Measurements from ENCODE around the gene HJV. TPM values are rescaled to one million over a fixed set of nuclear protein-coding genes. Genes with fewer than 3 reads are reported as not detected.
A peak's percentile ranks its signal among the peaks of the same experiment; 100 is the strongest.
"Not testable (repeated sequence)": the region's sequence is repeated elsewhere in the genome, so short reads cannot be mapped to it uniquely, and the experiment has no call there.

HJV gene
- total RNA-seq, 1 experiment from 2014 or later: not detected

DNA sequence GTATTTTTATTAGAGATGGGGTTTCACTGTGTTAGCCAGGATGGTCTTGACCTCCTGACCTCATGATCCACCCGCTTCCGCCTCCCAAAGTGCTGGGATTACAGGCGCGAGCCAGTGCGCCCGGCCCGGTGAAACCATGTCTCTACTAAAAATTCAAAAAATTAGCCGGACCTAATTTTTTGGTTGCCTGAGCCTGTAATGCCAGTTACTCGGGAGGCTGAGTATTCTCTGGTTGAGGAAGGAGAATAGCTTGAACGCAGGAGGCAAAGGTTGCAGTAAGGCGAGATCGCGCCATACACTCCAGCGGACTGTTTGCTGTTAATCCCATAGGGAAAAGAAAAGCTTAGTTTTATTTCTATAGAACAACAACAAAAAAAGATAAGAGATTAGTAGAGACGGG is 29.9 kb upstream of the HJV start:
- Histone ChIP-seq H3K4me1 (ENCODE audit: insufficient read depth, low read length) (no peaks in the 10 kb centered on the region), H3K27ac (ENCODE audit: low read length) (peak overlapping the region; percentile 79), H3K9ac (ENCODE audit: low read length) (peak overlapping the region; percentile 1; the same call in 1 of the 2 replicates), H3K27me3 (ENCODE audit: low read length) (no peaks in the 10 kb centered on the region), H3F3A (ENCODE audit: low read length, unreplicated experiment) (no peaks in the 10 kb centered on the region), H3K9me3 (ENCODE audit: low read length) (no peaks in the 10 kb centered on the region), H4K20me1 (ENCODE audit: low read length) (no peaks in the 10 kb centered on the region), H2AFZ (ENCODE audit: low read length) (no peak overlapping the region), H3K79me2 (ENCODE audit: low read length) (no peaks in the 10 kb centered on the region), H3K36me3 (ENCODE audit: low read depth, low read length) (no peaks in the 10 kb centered on the region), H3K4me3 (ENCODE audit: low read length) (peak overlapping the region; percentile 33; the same call in 1 of the 2 replicates), H3K4me2 (ENCODE audit: low read length) (peak overlapping the region; percentile 60), H3K9me2 (replicated peaks; ENCODE audit: low read length) (no peaks in the 10 kb centered on the region)
- POLR2A ChIA-PET (ENCODE audit: unreplicated experiment): interaction anchor here (0.6 to 1.2 kb wide), 6 partner anchors 12 to 193 kb away, joined by 3 to 7 read pairs (median 5); no protein-coding TSS in a partner anchor
- intact Hi-C loops (cut with micrococcal nuclease): no loop called here
- ATAC-seq (no peak), DNase-seq (no peak)
- BruUV-seq (replicated peaks): no TSS peak
- no peak for TF ChIP-seq EZH2phosphoT487 (IDR thresholded peaks at IDR 0.05; ENCODE audit: borderline replicate concordance, low read length)
- TF ChIP-seq, protein P1, sequence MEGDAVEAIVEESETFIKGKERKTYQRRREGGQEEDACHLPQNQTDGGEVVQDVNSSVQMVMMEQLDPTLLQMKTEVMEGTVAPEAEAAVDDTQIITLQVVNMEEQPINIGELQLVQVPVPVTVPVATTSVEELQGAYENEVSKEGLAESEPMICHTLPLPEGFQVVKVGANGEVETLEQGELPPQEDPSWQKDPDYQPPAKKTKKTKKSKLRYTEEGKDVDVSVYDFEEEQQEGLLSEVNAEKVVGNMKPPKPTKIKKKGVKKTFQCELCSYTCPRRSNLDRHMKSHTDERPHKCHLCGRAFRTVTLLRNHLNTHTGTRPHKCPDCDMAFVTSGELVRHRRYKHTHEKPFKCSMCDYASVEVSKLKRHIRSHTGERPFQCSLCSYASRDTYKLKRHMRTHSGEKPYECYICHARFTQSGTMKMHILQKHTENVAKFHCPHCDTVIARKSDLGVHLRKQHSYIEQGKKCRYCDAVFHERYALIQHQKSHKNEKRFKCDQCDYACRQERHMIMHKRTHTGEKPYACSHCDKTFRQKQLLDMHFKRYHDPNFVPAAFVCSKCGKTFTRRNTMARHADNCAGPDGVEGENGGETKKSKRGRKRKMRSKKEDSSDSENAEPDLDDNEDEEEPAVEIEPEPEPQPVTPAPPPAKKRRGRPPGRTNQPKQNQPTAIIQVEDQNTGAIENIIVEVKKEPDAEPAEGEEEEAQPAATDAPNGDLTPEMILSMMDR (conservative IDR thresholded peaks at IDR 0.05; ENCODE audit: low read depth, low read length): no peak
- TF ChIP-seq EZH2 (IDR thresholded peaks at IDR 0.05; ENCODE audit: low read length, unreplicated experiment): no peak
- CTCF ChIA-PET: interaction anchor here (1.0 kb wide), 1 partner anchor 13 kb away, joined by 3 read pairs; no protein-coding TSS in a partner anchor

DNA sequence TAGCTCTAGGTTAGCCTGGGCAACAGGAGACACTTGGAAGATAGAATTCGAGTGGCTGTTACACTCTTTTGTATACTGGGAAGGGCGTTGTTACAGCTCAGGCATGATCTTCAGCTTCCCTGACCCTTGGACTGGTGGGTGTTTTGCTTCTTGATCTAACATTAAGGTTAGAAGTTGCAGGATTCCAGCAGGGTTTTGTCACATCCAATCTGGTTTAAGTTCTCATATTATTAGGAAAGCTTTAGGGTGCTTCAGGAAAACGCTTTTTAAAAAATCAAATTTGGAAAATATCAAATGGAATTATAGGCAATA is 29.1 kb upstream of the HJV start:
- ATAC-seq; DNase-seq; H3F3A ChIP-seq (ENCODE audit: low read length, unreplicated experiment); H3K27me3 ChIP-seq (ENCODE audit: low read length); intact Hi-C loops (cut with micrococcal nuclease); H3K36me3 ChIP-seq (ENCODE audit: low read depth, low read length); H3K9ac ChIP-seq (ENCODE audit: low read length); POLR2A ChIA-PET (ENCODE audit: unreplicated experiment); H4K20me1 ChIP-seq (ENCODE audit: low read length); H2AFZ ChIP-seq (ENCODE audit: low read length); H3K9me3 ChIP-seq (ENCODE audit: low read length); H3K79me2 ChIP-seq (ENCODE audit: low read length); H3K9me2 ChIP-seq (replicated peaks; ENCODE audit: low read length); H3K4me1 ChIP-seq (ENCODE audit: insufficient read depth, low read length); BruUV-seq (replicated peaks): not testable (repeated sequence)
- Histone ChIP-seq H3K27ac (ENCODE audit: low read length) (0 out of 2 replicates have a peak overlapping the region, but pooled peaks have one; percentile 79), H3K4me3 (ENCODE audit: low read length) (peak overlapping the region; percentile 27; the same call in 1 of the 2 replicates), H3K4me2 (ENCODE audit: low read length) (peak overlapping the region; percentile 60)
- CTCF ChIA-PET: interaction anchor here (1.9 kb wide), 1 partner anchor 18 kb away, joined by 7 read pairs; no protein-coding TSS in a partner anchor

DNA sequence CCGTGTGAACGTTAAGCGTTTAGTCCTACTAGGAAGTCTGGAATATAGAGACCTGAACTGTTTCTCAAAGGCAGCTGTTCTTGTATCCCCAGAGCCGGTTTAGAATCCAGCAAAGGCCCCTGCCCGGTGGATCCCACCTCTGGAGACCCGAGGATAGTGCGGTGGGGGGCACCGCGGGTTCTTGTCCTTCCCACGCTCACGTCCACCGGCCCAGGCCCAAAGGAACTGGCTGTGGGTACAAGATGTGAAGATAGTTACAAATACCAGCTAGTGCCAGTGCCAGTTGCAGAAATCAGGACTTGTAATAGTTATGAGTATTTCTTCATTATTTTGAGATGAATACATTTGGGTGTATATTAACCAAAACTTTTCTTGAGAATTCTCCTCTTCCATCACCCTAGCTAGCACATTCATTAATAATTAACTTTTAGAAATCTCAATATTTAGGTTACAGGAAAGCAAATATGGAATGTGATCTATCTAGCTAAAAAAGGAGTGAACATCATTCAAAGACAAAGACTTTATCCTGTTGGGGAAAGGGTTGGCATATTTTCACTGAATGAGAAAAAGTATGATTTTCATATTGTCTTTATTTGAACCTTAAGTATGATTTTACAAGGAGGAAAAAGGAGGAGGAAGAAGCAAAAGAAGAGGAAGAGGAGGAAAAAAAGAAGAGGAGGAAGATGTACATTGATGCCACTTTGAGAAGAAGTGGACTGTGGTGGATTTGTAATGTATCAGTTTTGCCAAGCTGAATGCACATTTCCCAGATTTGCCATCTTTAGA is 28.5 kb upstream of the HJV start:
- H3K9me2 ChIP-seq (replicated peaks; ENCODE audit: low read length); H2AFZ ChIP-seq (ENCODE audit: low read length); H3K27ac ChIP-seq (ENCODE audit: low read length); H4K20me1 ChIP-seq (ENCODE audit: low read length); H3K36me3 ChIP-seq (ENCODE audit: low read depth, low read length); H3K9me3 ChIP-seq (ENCODE audit: low read length); H3F3A ChIP-seq (ENCODE audit: low read length, unreplicated experiment); DNase-seq; H3K4me1 ChIP-seq (ENCODE audit: insufficient read depth, low read length); intact Hi-C loops (cut with micrococcal nuclease); H3K27me3 ChIP-seq (ENCODE audit: low read length); BruUV-seq (replicated peaks); H3K79me2 ChIP-seq (ENCODE audit: low read length); H3K4me3 ChIP-seq (ENCODE audit: low read length); ATAC-seq; H3K9ac ChIP-seq (ENCODE audit: low read length); POLR2A ChIA-PET (ENCODE audit: unreplicated experiment): not testable (repeated sequence)
- H3K4me2 ChIP-seq (ENCODE audit: low read length): peak overlapping the region; percentile 60
- CTCF ChIA-PET: interaction anchor here (1.9 kb wide), 1 partner anchor 18 kb away, joined by 7 read pairs; no protein-coding TSS in a partner anchor
